Activated CD4-positive, alpha-beta T cell treated with anti-CD3 and anti-CD28 coated beads, Interleukin-2, amount 10 ng/mL, durations not matched to agents 24 days and 14 days (primary cell): ENCODE measurements around the gene OR2C3. TPM values are rescaled to one million over a fixed set of nuclear protein-coding genes. Genes with fewer than 3 reads are reported as not detected.
A peak's percentile ranks its signal among the peaks of the same experiment; 100 is the strongest.
"Not testable (repeated sequence)": the region's sequence is repeated elsewhere in the genome, so short reads cannot be mapped to it uniquely, and the experiment has no call there.

Experiments
- DNase-seq: peaks from one replicate; pipeline ENCODE4 v3.0.0; 2022
- H3K27ac Mint-ChIP-seq: one replicate; pipeline ENCODE4 v1.8.0; 2022; ENCODE audit warnings: mild to moderate bottlenecking, mixed read lengths
- H3K27me3 Mint-ChIP-seq: one replicate; pipeline ENCODE4 v1.8.0; 2022; ENCODE audit warnings: mixed read lengths
- H3K36me3 Mint-ChIP-seq: one replicate; pipeline ENCODE4 v1.8.0; 2022; ENCODE audit warnings: low read depth, mild to moderate bottlenecking, mixed read lengths
- H3K4me1 Mint-ChIP-seq: one replicate; pipeline ENCODE4 v1.8.0; 2021; ENCODE audit warnings: mixed read lengths
- H3K4me3 Mint-ChIP-seq: one replicate; pipeline ENCODE4 v1.8.0; 2022; ENCODE audit warnings: mild to moderate bottlenecking, moderate library complexity, mixed read lengths
- H3K9me3 Mint-ChIP-seq: one replicate; pipeline ENCODE4 v1.8.0; 2021; ENCODE audit warnings: mixed read lengths
- intact Hi-C: fragments of 100-400 bp; cut with micrococcal nuclease; formaldehyde crosslinking; loops from one replicate; pipeline ENCODE4 v1.15.1; 2023
- total RNA-seq: library from RNA; stranded (reverse); gene quantifications from 2 replicates; pipeline ENCODE4 v1.2.3, GENCODE V29; 2022

OR2C3 gene
- total RNA-seq, 1 donor from 2014 or later: not detected

GRCh38 chr1:247493106-247493505 lies 43.1 kb downstream of the OR2C3 start:
- intact Hi-C loops: no loop called here
- Mint-ChIP-seq H3K36me3 (no peaks in the 10 kb centered on the region), H3K4me3 (no peak overlapping the region), H3K9me3 (no peaks in the 10 kb centered on the region), H3K27me3 (peaks cover 17% of the 10 kb centered on the region), H3K27ac (no peak overlapping the region), H3K4me1 (no peaks in the 10 kb centered on the region)
- no peak for DNase-seq

GRCh38 chr1:247491328-247491727 lies 44.9 kb downstream of the OR2C3 start:
- intact Hi-C loops: no loop called here
- Mint-ChIP-seq H3K36me3 (no peaks in the 10 kb centered on the region), H3K9me3 (no peaks in the 10 kb centered on the region), H3K4me3 (no peak overlapping the region), H3K4me1 (no peaks in the 10 kb centered on the region), H3K27me3 (peaks cover 16% of the 10 kb centered on the region), H3K27ac (no peak overlapping the region)
- DNase-seq: no peak

GRCh38 chr1:247487057-247487456 lies 49.2 kb downstream of the OR2C3 start:
- Mint-ChIP-seq H3K4me1 (no peaks in the 10 kb centered on the region), H3K4me3 (no peak overlapping the region), H3K27me3 (peaks cover 7% of the 10 kb centered on the region), H3K27ac (no peak overlapping the region), H3K9me3 (no peaks in the 10 kb centered on the region), H3K36me3 (no peaks in the 10 kb centered on the region)
- intact Hi-C loops: loop anchor here (1.0 kb wide), 2 partner anchors 97 to 115 kb away; no protein-coding TSS in a partner anchor
- peak; percentile 78 for DNase-seq

GRCh38 chr1:247482747-247483146 lies 53.5 kb downstream of the OR2C3 start:
- peaks cover 6% of the 10 kb centered on the region for H3K27me3 Mint-ChIP-seq
- H3K27ac Mint-ChIP-seq: no peak overlapping the region
- no peaks in the 10 kb centered on the region for H3K9me3 Mint-ChIP-seq
- H3K4me3 Mint-ChIP-seq: no peak overlapping the region
- H3K36me3 Mint-ChIP-seq: no peaks in the 10 kb centered on the region
- no peak for DNase-seq
- intact Hi-C loops: no loop called here
- no peaks in the 10 kb centered on the region for H3K4me1 Mint-ChIP-seq

GRCh38 chr1:247476328-247477058 lies 59.7 kb downstream of the OR2C3 start:
- H3K36me3 Mint-ChIP-seq, H3K27ac Mint-ChIP-seq, H3K4me1 Mint-ChIP-seq, H3K27me3 Mint-ChIP-seq, intact Hi-C loops, H3K9me3 Mint-ChIP-seq, H3K4me3 Mint-ChIP-seq, DNase-seq: not testable (repeated sequence)

GRCh38 chr1:247475793-247476192 lies 60.4 kb downstream of the OR2C3 start:
- Mint-ChIP-seq H3K27ac (no peak overlapping the region), H3K9me3 (no peaks in the 10 kb centered on the region), H3K36me3 (no peaks in the 10 kb centered on the region), H3K27me3 (peaks cover 2% of the 10 kb centered on the region), H3K4me1 (no peaks in the 10 kb centered on the region), H3K4me3 (no peak overlapping the region)
- intact Hi-C loops: no loop called here
- DNase-seq: no peak

Other genes starting within 250 kb of the OR2C3 start
- 14.2 and 15.7 TPM in 2 replicates for gene ZNF496, start 204.6 kb downstream of the OR2C3 start, total RNA-seq
- gene NLRP3, start 120.3 kb downstream of the OR2C3 start, total RNA-seq: 0.14 and 0.16 TPM in 2 replicates
- gene OR2B11, start 78.3 kb downstream of the OR2C3 start, total RNA-seq: not detected in 2 replicates
- 0.12 and 0.14 TPM in 2 replicates for gene GCSAML, start 12.7 kb upstream of the OR2C3 start, total RNA-seq
- not detected in 2 replicates for gene OR2G2, start 51.9 kb upstream of the OR2C3 start, total RNA-seq
- not detected in 2 replicates for gene OR2G3, start 69.1 kb upstream of the OR2C3 start, total RNA-seq
- not detected in 2 replicates for gene OR13G1, start 143.3 kb upstream of the OR2C3 start, total RNA-seq
- not detected in 2 replicates for gene OR6F1, start 180.2 kb upstream of the OR2C3 start, total RNA-seq
- not detected in 2 replicates for gene OR14K1, start 202.2 kb upstream of the OR2C3 start, total RNA-seq
- gene OR14A2, start 211.7 kb upstream of the OR2C3 start, total RNA-seq: not detected in 2 replicates
- not detected in 2 replicates for gene OR1C1, start 224.1 kb upstream of the OR2C3 start, total RNA-seq